CD4-positive, alpha-beta T cell (primary cell): ENCODE data around the gene SBNO2. TPM values are rescaled to one million over a fixed set of nuclear protein-coding genes. Genes with fewer than 3 reads are reported as not detected.

Experiments used
- ATAC-seq: fragments of 200-7000 bp; cut with Tn5 transposase; one replicate; pipeline ENCODE4 v1.10.0; 2022; ENCODE audit warnings: mild to moderate bottlenecking; ENCODE audit not compliant: poor library complexity
- CTCF ChIA-PET: fragments of 350-600 bp; sonication (Branson Sonifier 250); formaldehyde crosslinking; loops from one replicate; lab custom pipeline; 2021; ENCODE audit warnings: antibody characterized with exemption, inconsistent platforms; lab: Charles Lee
- POLR2A ChIA-PET: fragments of 350-600 bp; sonication (Branson Sonifier 250); formaldehyde crosslinking; loops from one replicate; lab custom pipeline; 2021; ENCODE audit warnings: antibody characterized with exemption, inconsistent platforms; lab: Charles Lee
- DNase-seq, 14 experiments: peaks; one replicate each; pipeline ENCODE4 v3.0.0-alpha.2; 2013 to 2020; ENCODE audit warnings: mixed read lengths in 2 of 14
- H3K27ac ChIP-seq, 2 donors: one replicate each; pipeline versions ENCODE4 v1.5.1 to v1.7.0; 2013; ENCODE audit warnings: low read length in 2 of 2, low read depth in 1 of 2, mild to moderate bottlenecking in 1 of 2
- H3K27me3 ChIP-seq, 2 experiments: 1 replicate in 1 of 2; 2 replicates in 1 of 2; pipeline versions ENCODE4 v1.6.1 to v1.7.0; 2013; ENCODE audit warnings: low read length in 2 of 2, control low read depth in 1 of 2, mild to moderate bottlenecking in 1 of 2, moderate library complexity in 1 of 2; ENCODE audit not compliant: insufficient read depth in 2 of 2, control insufficient read depth in 1 of 2
- H3K36me3 ChIP-seq: one replicate; pipeline ENCODE4 v1.6.1; 2013; ENCODE audit warnings: low read length, control low read depth; ENCODE audit not compliant: insufficient read depth
- H3K4me1 ChIP-seq: one replicate; pipeline ENCODE4 v1.6.1; 2013; ENCODE audit warnings: low read length, control low read depth; ENCODE audit not compliant: insufficient read depth
- H3K4me3 ChIP-seq: one replicate; pipeline ENCODE4 v1.5.1; 2013; ENCODE audit warnings: mild to moderate bottlenecking, low read length, moderate library complexity
- H3K9me3 ChIP-seq, 2 experiments: 1 replicate in 1 of 2; 2 replicates in 1 of 2; pipeline versions ENCODE4 v1.6.1 to v1.7.0; 2013; ENCODE audit warnings: low read length in 2 of 2, mild to moderate bottlenecking in 2 of 2, control low read depth in 1 of 2, moderate library complexity in 1 of 2; ENCODE audit not compliant: control insufficient read depth in 1 of 2, insufficient read depth in 1 of 2
- H3K27ac Mint-ChIP-seq: one replicate; pipeline ENCODE4 v1.8.0; 2020; ENCODE audit warnings: mixed read lengths
- H3K27me3 Mint-ChIP-seq: one replicate; pipeline ENCODE4 v1.8.0; 2021; ENCODE audit warnings: mixed read lengths
- H3K36me3 Mint-ChIP-seq: one replicate; pipeline ENCODE4 v1.8.0; 2021; ENCODE audit warnings: low read depth, mixed read lengths
- H3K4me1 Mint-ChIP-seq: one replicate; pipeline ENCODE4 v1.8.0; 2021; ENCODE audit warnings: low read depth, mixed read lengths
- H3K4me3 Mint-ChIP-seq: one replicate; pipeline ENCODE4 v1.8.0; 2020; ENCODE audit warnings: mild to moderate bottlenecking, mixed read lengths
- H3K9me3 Mint-ChIP-seq: one replicate; pipeline ENCODE4 v1.8.0; 2020; ENCODE audit warnings: mixed read lengths
- CTCF ChIP-seq: fragments of 200-600 bp; IDR thresholded peaks from one replicate; pipeline ENCODE4 v1.8.0; 2022; ENCODE audit warnings: antibody characterized with exemption, mild to moderate bottlenecking
- intact Hi-C, 2 experiments: fragments of 100-400 bp; cut with DNase I in 1 of 2; cut with micrococcal nuclease in 1 of 2; formaldehyde crosslinking; loops; one replicate each; pipeline versions ENCODE4 v1.15.1 to v1.9.0; 2023 to 2025; cut with DNase I, micrococcal nuclease
- total RNA-seq, 174 experiments: library from RNA in 2 of 174; stranded (reverse) in 2 of 174; gene quantifications; one replicate each; pipeline ENCODE4 v1.2.3 and lab custom pipeline; 2021 to 2026

The SBNO2 gene
- total RNA-seq, 2 experiments from 2014 or later, result 126 to 137 TPM

GRCh38 chr19:1182727-1183126, 8.7 kb upstream of the SBNO2 start:
- Histone ChIP-seq H3K36me3 (no peaks in the 10 kb centered on the region), H3K27me3 (no peaks in the 10 kb centered on the region), H3K4me1 (peaks cover 9% of the 10 kb centered on the region), H3K9me3 (no peaks in the 10 kb centered on the region), H3K4me3 (no peak overlapping the region), H3K27ac (no peak overlapping the region)
- Mint-ChIP-seq H3K27ac (no peak overlapping the region), H3K4me1 (peaks cover 12% of the 10 kb centered on the region), H3K4me3 (no peak overlapping the region), H3K36me3 (no peaks in the 10 kb centered on the region), H3K9me3 (no peaks in the 10 kb centered on the region), H3K27me3 (no peaks in the 10 kb centered on the region)
- ChIA-PET CTCF (no interaction called here), POLR2A (no interaction called here)
- DNase-seq (no peak), ATAC-seq (no peak)
- TF ChIP-seq CTCF, result no peak
- intact Hi-C loops, result no loop called here

- H3K27me3 Mint-ChIP-seq, result no peaks in the 10 kb centered on the region
- intact Hi-C loops, result no loop called here
- H3K4me1 ChIP-seq, result peaks cover 9% of the 10 kb centered on the region
- no peaks in the 10 kb centered on the region for H3K9me3 Mint-ChIP-seq
- no peaks in the 10 kb centered on the region for H3K27me3 ChIP-seq
- no peak overlapping the region for H3K27ac ChIP-seq
- no peaks in the 10 kb centered on the region for H3K9me3 ChIP-seq
- ChIA-PET CTCF (no interaction called here), POLR2A (no interaction called here)
- no peak overlapping the region for H3K4me3 Mint-ChIP-seq
- no peak for TF ChIP-seq CTCF
- no peaks in the 10 kb centered on the region for H3K36me3 ChIP-seq
- no peaks in the 10 kb centered on the region for H3K36me3 Mint-ChIP-seq
- ATAC-seq, result no peak
- no peak for DNase-seq
- H3K4me1 Mint-ChIP-seq, result peaks cover 12% of the 10 kb centered on the region
- H3K27ac Mint-ChIP-seq, result no peak overlapping the region
- H3K4me3 ChIP-seq, result no peak overlapping the region
Observed at GRCh38 chr19:1182068-1182467, 8.0 kb upstream of the SBNO2 start.

GRCh38 chr19:1181606-1182005, 7.5 kb upstream of the SBNO2 start:
- Mint-ChIP-seq H3K27me3 (no peaks in the 10 kb centered on the region), H3K9me3 (no peaks in the 10 kb centered on the region), H3K4me1 (peaks cover 12% of the 10 kb centered on the region), H3K36me3 (no peaks in the 10 kb centered on the region), H3K27ac (no peak overlapping the region), H3K4me3 (no peak overlapping the region)
- Histone ChIP-seq H3K27me3 (no peaks in the 10 kb centered on the region), H3K4me1 (peaks cover 9% of the 10 kb centered on the region), H3K4me3 (no peak overlapping the region), H3K36me3 (no peaks in the 10 kb centered on the region), H3K27ac (no peak overlapping the region), H3K9me3 (no peaks in the 10 kb centered on the region)
- DNase-seq (no peak), ATAC-seq (no peak)
- ChIA-PET POLR2A (no interaction called here), CTCF (no interaction called here)
- intact Hi-C loops, result no loop called here
- TF ChIP-seq CTCF, result no peak
